ENCODE results near the gene VCPKMT. TPM values are rescaled to one million over a fixed set of nuclear protein-coding genes. Genes with fewer than 3 reads are reported as not detected.

VCPKMT gene
- 3.9 and 6.1 TPM in 2 replicates for total RNA-seq

DNA sequence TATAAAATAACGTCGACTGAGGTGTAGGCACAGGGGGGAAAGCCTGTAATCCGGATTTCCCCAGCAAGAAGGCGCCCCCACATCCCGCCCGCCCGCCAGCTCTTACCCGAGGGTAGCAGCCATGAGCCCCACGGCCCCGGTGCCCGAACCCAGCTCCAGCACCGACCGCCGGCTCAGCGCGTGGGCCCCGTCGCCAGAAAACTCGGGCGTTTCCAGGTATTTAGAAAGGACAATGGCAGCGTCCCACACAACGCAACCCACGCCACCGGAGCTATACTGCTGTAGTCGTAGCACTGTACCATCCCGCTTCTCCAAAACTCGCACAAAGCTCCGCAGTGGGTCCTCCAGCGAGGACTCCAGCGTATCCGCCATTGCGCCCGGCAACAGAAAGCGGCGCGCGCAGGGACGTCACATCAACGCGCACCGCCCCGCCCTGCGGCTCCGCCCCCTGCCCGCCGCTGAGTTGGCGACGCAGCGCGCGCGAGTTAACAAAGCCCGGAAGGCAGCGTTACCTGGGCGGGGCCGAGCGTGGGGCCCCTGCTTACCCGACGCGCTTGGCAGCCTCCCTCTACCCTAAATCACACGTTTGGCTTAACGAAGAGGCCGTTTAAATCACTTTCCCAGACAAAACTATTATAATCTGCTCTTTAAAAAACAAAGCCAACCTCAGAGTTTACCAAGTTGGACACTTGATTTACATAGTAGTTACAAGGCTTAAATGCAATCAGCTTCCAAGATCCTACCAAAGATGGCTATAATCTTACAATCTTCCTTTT lies at the start of gene VCPKMT:
Gene VCPKMT (minus strand): TSS at position 392 of the 776 bp plus-strand sequence. CDS start 20 bp downstream, at position 372.

Other genes starting within 250 kb of the VCPKMT start
- gene ARF6, start 223.5 kb downstream of the VCPKMT start, total RNA-seq: 58.8 and 75.3 TPM in 2 replicates
- gene SOS2, start 115.0 kb upstream of the VCPKMT start, total RNA-seq: 11.0 and 14.7 TPM in 2 replicates
- 3.7 and 5.8 TPM in 2 replicates for gene L2HGDH, start 195.7 kb upstream of the VCPKMT start, total RNA-seq
- gene DMAC2L, start 195.8 kb upstream of the VCPKMT start, total RNA-seq: 2.3 and 6.7 TPM in 2 replicates

Data from myometrial cell (primary cell).